GM18507 (cell line): ENCODE results near the gene RANBP3.
"Not testable (repeated sequence)": the region's sequence is repeated elsewhere in the genome, so short reads cannot be mapped to it uniquely, and the experiment has no call there.

ENCODE experiments used
- DNase-seq: peaks from one replicate; pipeline ENCODE4 v3.0.0; 2011; ENCODE audit warnings: low read depth; ENCODE audit not compliant: insufficient read length; ENCODE audit errors: extremely low spot score
- FAIRE-seq: peaks from 2 replicates; lab custom pipeline; 2011; peaks lifted over from hg19 to GRCh38; lab: Jason Lieb, UNC

RANBP3 gene

GRCh38 chr19:6011206-6011605 is 33.3 kb upstream of the RANBP3 start:
- DNase-seq: no peak
- no peak for FAIRE-seq

- FAIRE-seq: no peak
Measured at GRCh38 chr19:6010107-6010506, 32.2 kb upstream of the RANBP3 start.

GRCh38 chr19:6007866-6008265 is 29.9 kb upstream of the RANBP3 start:
- no peak for DNase-seq
- no peak for FAIRE-seq

More at GRCh38 chr19:6010107-6010506, 32.2 kb upstream of the RANBP3 start:
- DNase-seq: no peak

GRCh38 chr19:6006896-6007295 is 29.0 kb upstream of the RANBP3 start:
- DNase-seq: no peak
- FAIRE-seq: no peak

GRCh38 chr19:6006070-6006446 is 28.1 kb upstream of the RANBP3 start:
- FAIRE-seq, DNase-seq: not testable (repeated sequence)

GRCh38 chr19:6005321-6006069 is 27.6 kb upstream of the RANBP3 start:
- FAIRE-seq (no peak), DNase-seq (no peak)

GRCh38 chr19:6003976-6004375 is 26.0 kb upstream of the RANBP3 start:
- no peak for DNase-seq
- FAIRE-seq: no peak

- no peak for DNase-seq
- no peak for FAIRE-seq
Measured at GRCh38 chr19:6002591-6002990, 24.7 kb upstream of the RANBP3 start.

- FAIRE-seq (no peak), DNase-seq (no peak)
Measured at GRCh38 chr19:6000228-6000847, 22.4 kb upstream of the RANBP3 start.

GRCh38 chr19:5999693-6000092 is 21.8 kb upstream of the RANBP3 start:
- DNase-seq (no peak), FAIRE-seq (no peak)

GRCh38 chr19:5997371-5997770 is 19.4 kb upstream of the RANBP3 start:
- FAIRE-seq: no peak

GRCh38 chr19:5996623-5997320 is 18.8 kb upstream of the RANBP3 start:
- DNase-seq: no peak
- no peak for FAIRE-seq

More at GRCh38 chr19:5997371-5997770, 19.4 kb upstream of the RANBP3 start:
- DNase-seq: no peak

GRCh38 chr19:5996102-5996501 is 18.2 kb upstream of the RANBP3 start:
- FAIRE-seq (no peak), DNase-seq (no peak)

GRCh38 chr19:5995606-5996005 is 17.7 kb upstream of the RANBP3 start:
- no peak for FAIRE-seq
- no peak for DNase-seq

- DNase-seq (no peak), FAIRE-seq (no peak)
Measured at GRCh38 chr19:5994405-5995165, 16.6 kb upstream of the RANBP3 start.

GRCh38 chr19:5993648-5994358 is 15.9 kb upstream of the RANBP3 start:
- DNase-seq: no peak
- no peak for FAIRE-seq

- FAIRE-seq (no peak), DNase-seq (no peak)
Measured at GRCh38 chr19:5993201-5993600, 15.3 kb upstream of the RANBP3 start.

GRCh38 chr19:5992756-5993155 is 14.8 kb upstream of the RANBP3 start:
- DNase-seq: no peak
- no peak for FAIRE-seq

GRCh38 chr19:5991244-5991838 is 13.4 kb upstream of the RANBP3 start:
- DNase-seq: no peak
- FAIRE-seq: no peak
